Mesenchymal stem cell (in vitro differentiated cells and primary cell): ENCODE measurements around the gene MTFR1L. TPM values are rescaled to one million over a fixed set of nuclear protein-coding genes. Genes with fewer than 3 reads are reported as not detected.

ENCODE experiments used
- small RNA-seq: library from polyadenylated mRNA; stranded (forward); fragments of <200 nt; extraction: miRNeasy Mini kit (QIAGEN cat#:217004); gene quantifications from one replicate; pipeline ENCODE3, GENCODE V24; 2013; ENCODE audit warnings: low read depth

MTFR1L gene

Small RNAs within 50 kb of the gene (small RNA-seq; reads per million reads assigned to genes)
- not detected for gene RF00019
